Panc1 (cell line): ENCODE measurements around the gene AP3B2.

Experiments used
- CTCF ChIP-seq: fragments of 450-650 bp; IDR thresholded peaks from 2 replicates; pipeline ENCODE4 v1.5.1; 2017; ENCODE audit warnings: mild to moderate bottlenecking
- POLR2AphosphoS5 ChIP-seq: IDR thresholded peaks from 2 replicates; pipeline ENCODE4 v1.6.1; 2012; ENCODE audit warnings: mild to moderate bottlenecking, low read depth, low read length, moderate library complexity
- REST ChIP-seq, 2 experiments: IDR thresholded peaks; 2 replicates each; pipeline ENCODE4 v1.6.1; 2011 to 2012; ENCODE audit warnings: low read depth in 2 of 2, control low read depth in 1 of 2, low read length in 1 of 2, mild to moderate bottlenecking in 1 of 2, moderate library complexity in 1 of 2; ENCODE audit not compliant: insufficient read depth in 1 of 2
- SIN3A ChIP-seq: IDR thresholded peaks from 2 replicates; pipeline ENCODE4 v1.6.1; 2012; ENCODE audit warnings: low read depth, mild to moderate bottlenecking, low read length, moderate library complexity, borderline replicate concordance; ENCODE audit not compliant: insufficient read depth

- TF ChIP-seq POLR2AphosphoS5 (no peak), SIN3A (no peak), REST (IDR thresholded peaks at IDR 0.05; ENCODE audit: insufficient read depth in 1 of 2, low read depth in 2 of 2, low read length in 1 of 2) (no peak), CTCF (no peak)
These were observed 21.0 kb downstream of the AP3B2 start for GRCh38 chr15:82688691-82689090.
